ENCODE data around the gene NPC2.
A peak's percentile ranks its signal among the peaks of the same experiment; 100 is the strongest.
"Not testable (repeated sequence)": the region's sequence is repeated elsewhere in the genome, so short reads cannot be mapped to it uniquely, and the experiment has no call there.

NPC2 gene

GRCh38 chr14:74468513-74468912 is 24.6 kb downstream of the NPC2 start:
- no peak for DNase-seq

- no peak for DNase-seq
Observed at GRCh38 chr14:74465335-74465734, 27.8 kb downstream of the NPC2 start.

- DNase-seq, result no peak
Observed at GRCh38 chr14:74464785-74465184, 28.3 kb downstream of the NPC2 start.

GRCh38 chr14:74463697-74464096 is 29.4 kb downstream of the NPC2 start:
- no peak for DNase-seq

- DNase-seq, result no peak
Observed at GRCh38 chr14:74462993-74463392, 30.1 kb downstream of the NPC2 start.

- DNase-seq, result no peak
Observed at GRCh38 chr14:74459976-74460375, 33.1 kb downstream of the NPC2 start.

GRCh38 chr14:74459289-74459946 is 33.7 kb downstream of the NPC2 start:
- DNase-seq, result peak; percentile 62

- DNase-seq, result no peak
Observed at GRCh38 chr14:74457565-74457895, 35.6 kb downstream of the NPC2 start.

- no peak for DNase-seq
Observed at GRCh38 chr14:74456684-74457564, 36.2 kb downstream of the NPC2 start.

- DNase-seq, result not testable (repeated sequence)
Observed at GRCh38 chr14:74454397-74454796, 38.7 kb downstream of the NPC2 start.

GRCh38 chr14:74444866-74445265 is 48.2 kb downstream of the NPC2 start:
- no peak for DNase-seq

- DNase-seq, result no peak
Observed at GRCh38 chr14:74442757-74443156, 50.3 kb downstream of the NPC2 start.

GRCh38 chr14:74441113-74441512 is 52.0 kb downstream of the NPC2 start:
- no peak for DNase-seq

GRCh38 chr14:74438351-74438915 is 54.7 kb downstream of the NPC2 start:
- no peak for DNase-seq

GRCh38 chr14:74437496-74438053 is 55.5 kb downstream of the NPC2 start:
- peak; percentile 8 for DNase-seq

- DNase-seq, result no peak
Observed at GRCh38 chr14:74434294-74434693, 58.8 kb downstream of the NPC2 start.

- DNase-seq, result no peak
Observed at GRCh38 chr14:74429991-74430390, 63.1 kb downstream of the NPC2 start.

Data from fibroblast of skin of scalp (primary cell).